Activated gamma-delta T cell (primary cell): ENCODE results near the gene DCDC2.
"Not testable (repeated sequence)": the region's sequence is repeated elsewhere in the genome, so short reads cannot be mapped to it uniquely, and the experiment has no call there.

Experiments used
- DNase-seq: peaks from one replicate; lab custom pipeline; 2025; lab: John Stamatoyannopoulos, UW

Gene DCDC2

DNA sequence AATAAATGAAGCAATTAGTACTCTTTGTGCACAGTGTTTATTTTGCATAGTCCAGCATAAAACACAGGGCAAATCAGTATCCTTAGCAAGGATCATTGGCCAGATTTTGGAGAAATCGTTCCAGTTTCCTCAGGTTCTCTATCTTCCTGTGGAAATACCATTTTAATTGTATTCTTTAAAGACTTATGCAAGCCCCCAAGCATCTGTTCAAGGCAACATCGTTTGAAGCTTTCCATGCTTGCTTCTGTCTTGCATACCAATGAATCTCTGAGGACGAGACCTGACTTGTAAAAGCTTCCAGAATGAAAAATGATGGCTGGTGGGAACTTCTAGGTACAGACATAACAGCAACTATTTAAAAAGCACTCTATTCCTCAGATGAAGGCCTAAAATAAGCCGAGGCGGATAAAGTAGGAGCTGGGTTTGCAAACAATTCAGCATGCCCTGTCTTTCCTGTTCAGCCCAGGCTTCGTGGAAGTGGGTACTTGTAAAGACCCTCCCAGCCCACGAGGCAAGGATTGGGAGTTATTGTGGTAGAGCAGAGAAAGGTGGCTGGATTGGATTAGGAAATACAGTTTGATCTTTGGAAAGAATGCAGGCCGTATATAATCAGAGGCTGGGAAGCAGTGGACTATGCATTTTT, 210.2 kb downstream of the DCDC2 start:
- no peak for DNase-seq

DNA sequence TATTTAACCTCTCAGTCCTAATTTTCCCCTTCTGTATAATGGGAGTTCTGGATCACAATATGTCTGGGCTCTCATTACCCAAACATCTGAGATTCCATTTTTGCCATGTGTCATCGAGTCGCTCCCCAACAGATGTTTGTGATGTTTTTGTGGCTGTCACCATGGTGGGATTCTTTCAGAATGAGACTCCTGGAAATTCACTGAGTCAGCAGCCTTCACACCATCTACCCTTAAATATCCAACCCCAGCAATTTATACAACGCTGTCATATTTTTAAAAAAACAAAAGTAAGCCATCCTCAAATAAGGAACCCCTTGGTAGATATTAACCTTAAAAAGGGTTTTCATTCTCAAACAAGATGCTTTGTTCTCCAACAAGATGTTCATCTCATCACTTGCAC, 211.0 kb downstream of the DCDC2 start:
- DNase-seq, result no peak

DNA sequence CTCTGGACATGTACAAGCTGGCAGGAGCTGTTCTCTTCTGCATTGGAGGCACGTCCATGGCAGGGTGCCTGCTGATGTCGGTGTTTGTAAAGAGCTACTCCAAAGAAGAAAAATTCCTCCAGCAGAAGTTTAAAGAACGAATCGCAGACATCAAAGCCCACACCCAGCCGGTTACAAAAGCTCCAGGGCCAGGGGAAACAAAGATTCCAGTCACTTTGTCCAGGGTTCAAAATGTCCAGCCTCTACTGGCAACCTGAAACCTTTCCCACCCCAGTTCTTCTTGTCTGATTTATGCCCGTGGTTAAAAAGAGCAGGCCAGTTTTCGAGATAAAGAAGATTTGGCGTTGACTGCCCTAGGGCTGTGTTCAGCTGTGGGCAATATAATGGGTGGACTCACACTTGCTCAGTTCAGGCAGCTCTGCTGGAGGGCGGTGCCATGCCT, 212.1 kb downstream of the DCDC2 start:
- no peak for DNase-seq

GRCh38 chr6:24142733-24143132, 215.1 kb downstream of the DCDC2 start:
- not testable (repeated sequence) for DNase-seq

- no peak for DNase-seq
Measured at GRCh38 chr6:24140591-24140990, 217.3 kb downstream of the DCDC2 start.

- DNase-seq, result no peak
Measured at GRCh38 chr6:24139639-24140038, 218.2 kb downstream of the DCDC2 start.

- DNase-seq, result no peak
Measured at GRCh38 chr6:24139080-24139479, 218.8 kb downstream of the DCDC2 start.

- no peak for DNase-seq
Measured at GRCh38 chr6:24131751-24132150, 226.1 kb downstream of the DCDC2 start.

GRCh38 chr6:24127316-24127715, 230.5 kb downstream of the DCDC2 start:
- no peak for DNase-seq

- no peak for DNase-seq
Measured at GRCh38 chr6:24126586-24127192, 231.2 kb downstream of the DCDC2 start.

- no peak for DNase-seq
Measured at GRCh38 chr6:24125980-24126379, 231.9 kb downstream of the DCDC2 start, which contains the start of gene NRSN1. Gene NRSN1 (plus strand): TSS chr6:24126215. CDS start chr6:24134328, 8,113 bp downstream.

- no peak for DNase-seq
Measured at GRCh38 chr6:24122139-24122538, 235.7 kb downstream of the DCDC2 start.
